ENCODE measurements around the gene NPLOC4.

GRCh38 chr17:81543339-81543675 is 93.6 kb downstream of the NPLOC4 start:
- TF ChIP-seq, protein P1, sequence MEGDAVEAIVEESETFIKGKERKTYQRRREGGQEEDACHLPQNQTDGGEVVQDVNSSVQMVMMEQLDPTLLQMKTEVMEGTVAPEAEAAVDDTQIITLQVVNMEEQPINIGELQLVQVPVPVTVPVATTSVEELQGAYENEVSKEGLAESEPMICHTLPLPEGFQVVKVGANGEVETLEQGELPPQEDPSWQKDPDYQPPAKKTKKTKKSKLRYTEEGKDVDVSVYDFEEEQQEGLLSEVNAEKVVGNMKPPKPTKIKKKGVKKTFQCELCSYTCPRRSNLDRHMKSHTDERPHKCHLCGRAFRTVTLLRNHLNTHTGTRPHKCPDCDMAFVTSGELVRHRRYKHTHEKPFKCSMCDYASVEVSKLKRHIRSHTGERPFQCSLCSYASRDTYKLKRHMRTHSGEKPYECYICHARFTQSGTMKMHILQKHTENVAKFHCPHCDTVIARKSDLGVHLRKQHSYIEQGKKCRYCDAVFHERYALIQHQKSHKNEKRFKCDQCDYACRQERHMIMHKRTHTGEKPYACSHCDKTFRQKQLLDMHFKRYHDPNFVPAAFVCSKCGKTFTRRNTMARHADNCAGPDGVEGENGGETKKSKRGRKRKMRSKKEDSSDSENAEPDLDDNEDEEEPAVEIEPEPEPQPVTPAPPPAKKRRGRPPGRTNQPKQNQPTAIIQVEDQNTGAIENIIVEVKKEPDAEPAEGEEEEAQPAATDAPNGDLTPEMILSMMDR (conservative IDR thresholded peaks at IDR 0.05 in 1 of 2, IDR thresholded peaks at IDR 0.05 in 1 of 2; ENCODE audit: low read depth in 1 of 2, low read length in 2 of 2), result no peak
- TF ChIP-seq EZH2 (IDR thresholded peaks at IDR 0.05; ENCODE audit: low read length, missing control alignments), result no peak

Data from fibroblast of lung (primary cell).